ENCODE data around the gene FBXO28. TPM values are rescaled to one million over a fixed set of nuclear protein-coding genes. Genes with fewer than 3 reads are reported as not detected.

The FBXO28 gene
- total and polyA plus RNA-seq, 11 donors, result 5.4 to 24.5 (median 18.9) TPM

DNA sequence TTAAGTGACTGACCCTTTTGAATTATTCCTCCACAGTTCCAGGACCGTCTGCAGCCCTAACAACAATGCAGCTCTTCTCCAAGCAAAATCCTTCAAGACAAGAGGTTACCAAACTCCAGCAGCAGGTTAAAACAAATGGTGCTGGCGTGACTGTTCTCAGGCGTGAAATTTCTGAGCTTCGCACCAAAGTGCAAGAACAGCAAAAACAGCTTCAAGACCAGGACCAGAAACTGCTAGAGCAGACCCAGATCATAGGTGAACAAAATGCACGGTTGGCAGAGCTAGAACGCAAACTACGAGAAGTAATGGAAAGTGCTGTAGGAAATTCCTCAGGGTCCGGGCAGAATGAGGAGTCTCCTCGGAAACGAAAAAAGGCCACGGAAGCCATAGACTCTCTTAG, 43.4 kb downstream of the FBXO28 start:
- H3K4me1 ChIP-seq, result no peaks in the 10 kb centered on the region
- H3K36me3 ChIP-seq, result peaks cover 0 to 88% (median 64%) of the 10 kb centered on the region in 9 donors
- no peak for ATAC-seq
- no peaks in the 10 kb centered on the region for H3K27me3 ChIP-seq
- WGBS, 4 donors, result 91 to 94% (median 93%) methylated on average over 11 of the region's 11 CpGs
- no peak for TF ChIP-seq POLR2A (IDR thresholded peaks at IDR 0.05)
- TF ChIP-seq, protein P1, sequence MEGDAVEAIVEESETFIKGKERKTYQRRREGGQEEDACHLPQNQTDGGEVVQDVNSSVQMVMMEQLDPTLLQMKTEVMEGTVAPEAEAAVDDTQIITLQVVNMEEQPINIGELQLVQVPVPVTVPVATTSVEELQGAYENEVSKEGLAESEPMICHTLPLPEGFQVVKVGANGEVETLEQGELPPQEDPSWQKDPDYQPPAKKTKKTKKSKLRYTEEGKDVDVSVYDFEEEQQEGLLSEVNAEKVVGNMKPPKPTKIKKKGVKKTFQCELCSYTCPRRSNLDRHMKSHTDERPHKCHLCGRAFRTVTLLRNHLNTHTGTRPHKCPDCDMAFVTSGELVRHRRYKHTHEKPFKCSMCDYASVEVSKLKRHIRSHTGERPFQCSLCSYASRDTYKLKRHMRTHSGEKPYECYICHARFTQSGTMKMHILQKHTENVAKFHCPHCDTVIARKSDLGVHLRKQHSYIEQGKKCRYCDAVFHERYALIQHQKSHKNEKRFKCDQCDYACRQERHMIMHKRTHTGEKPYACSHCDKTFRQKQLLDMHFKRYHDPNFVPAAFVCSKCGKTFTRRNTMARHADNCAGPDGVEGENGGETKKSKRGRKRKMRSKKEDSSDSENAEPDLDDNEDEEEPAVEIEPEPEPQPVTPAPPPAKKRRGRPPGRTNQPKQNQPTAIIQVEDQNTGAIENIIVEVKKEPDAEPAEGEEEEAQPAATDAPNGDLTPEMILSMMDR (IDR thresholded peaks at IDR 0.05), result no peak
- no peaks in the 10 kb centered on the region for H3K9me3 ChIP-seq
- intact Hi-C loops (cut with DNase I), result no loop called here
- H3K4me3 ChIP-seq, result no peak overlapping the region
- no peak overlapping the region for H3K27ac ChIP-seq
- no peak for DNase-seq

DNA sequence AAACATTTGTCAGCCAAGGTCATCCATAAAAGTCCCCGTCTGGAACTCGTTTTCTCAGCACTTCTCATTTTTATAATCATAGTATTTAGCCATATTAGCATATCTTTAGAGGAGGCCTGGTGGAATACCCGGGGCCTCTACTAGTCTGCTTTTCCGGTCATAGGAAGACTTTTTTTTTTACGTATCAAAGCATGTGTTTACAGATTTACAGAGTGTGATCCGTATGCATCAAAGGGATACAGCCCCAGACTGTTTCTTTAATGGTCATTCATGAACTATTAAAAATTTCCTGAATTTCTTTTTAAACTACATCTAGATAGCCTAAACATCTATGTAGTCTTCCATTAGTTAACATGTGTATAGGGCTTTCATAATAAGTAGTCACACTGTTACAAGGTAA, 45.6 kb downstream of the FBXO28 start:
- no peak for DNase-seq
- H3K9me3 ChIP-seq, result no peaks in the 10 kb centered on the region
- TF ChIP-seq, protein P1 (IDR thresholded peaks at IDR 0.05), result no peak
- TF ChIP-seq POLR2A (IDR thresholded peaks at IDR 0.05), result no peak
- no peak overlapping the region for H3K4me3 ChIP-seq
- H3K4me1 ChIP-seq, result no peaks in the 10 kb centered on the region
- intact Hi-C loops (cut with DNase I), result no loop called here
- peaks cover 0 to 74% (median 51%) of the 10 kb centered on the region in 9 donors for H3K36me3 ChIP-seq
- no peaks in the 10 kb centered on the region for H3K27me3 ChIP-seq
- WGBS, 4 donors, result 74 to 77% (median 76%) methylated on average over 6 of the region's 6 CpGs
- ATAC-seq, result no peak
- H3K27ac ChIP-seq, result no peak overlapping the region

DNA sequence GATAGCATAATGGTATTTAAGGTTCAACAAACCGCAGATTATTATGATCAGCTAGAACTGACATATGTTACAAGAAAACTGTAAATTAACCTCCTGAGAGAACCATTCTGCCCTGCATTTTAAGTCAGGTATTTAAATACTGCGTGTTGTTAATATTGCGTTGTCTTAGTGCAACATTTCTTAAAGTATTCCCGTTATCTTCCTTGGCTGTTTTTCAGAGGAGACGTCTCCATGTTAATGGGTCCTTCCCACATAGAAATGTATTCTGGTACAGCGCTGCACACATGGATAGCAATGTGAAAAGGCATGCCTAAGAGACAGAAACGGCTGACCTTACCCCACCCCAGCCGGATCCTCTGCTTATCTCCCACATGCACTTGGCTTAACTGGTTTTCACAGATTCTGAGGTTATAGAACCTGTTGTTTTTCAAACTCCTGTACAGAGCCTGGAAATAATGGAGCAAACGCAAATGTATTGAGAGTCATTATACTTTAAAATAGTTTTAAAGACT, 46.3 kb downstream of the FBXO28 start:
- Histone ChIP-seq H3K4me3 (no peak overlapping the region), H3K4me1 (no peaks in the 10 kb centered on the region), H3K9me3 (no peaks in the 10 kb centered on the region), H3K36me3 (peaks cover 0 to 71% (median 51%) of the 10 kb centered on the region in 9 donors), H3K27ac (no peak overlapping the region), H3K27me3 (no peaks in the 10 kb centered on the region)
- 83 to 86% (median 84%) methylated on average over 9 of the region's 9 CpGs for WGBS, 4 donors
- no peak for ATAC-seq
- intact Hi-C loops (cut with DNase I), result no loop called here
- DNase-seq, result no peak
- TF ChIP-seq POLR2A (IDR thresholded peaks at IDR 0.05), result no peak
- TF ChIP-seq, protein P1 (IDR thresholded peaks at IDR 0.05), result no peak

DNA sequence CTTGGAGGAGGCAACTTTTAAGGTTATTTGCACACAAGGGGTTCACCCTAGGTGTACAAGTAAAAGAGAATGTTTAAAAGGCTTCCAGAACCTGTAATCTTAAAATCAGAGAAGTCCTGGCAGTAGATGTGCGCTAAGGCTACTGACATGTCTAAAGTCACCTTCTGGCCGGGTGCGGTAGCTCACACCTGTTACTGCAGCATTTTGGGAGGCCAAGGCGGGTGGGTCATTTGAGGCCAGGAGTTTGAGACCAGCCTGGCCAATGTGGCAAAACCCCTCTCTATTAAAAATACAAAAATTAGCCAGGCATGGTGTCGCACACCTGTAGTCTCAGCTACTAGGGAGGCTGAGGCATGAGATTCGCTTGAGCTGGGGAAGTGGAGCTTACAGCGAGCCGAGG, 48.9 kb downstream of the FBXO28 start:
- no peak for TF ChIP-seq POLR2A (IDR thresholded peaks at IDR 0.05)
- TF ChIP-seq, protein P1 (IDR thresholded peaks at IDR 0.05), result no peak
- Histone ChIP-seq H3K9me3 (no peaks in the 10 kb centered on the region), H3K4me1 (no peaks in the 10 kb centered on the region), H3K27ac (no peak overlapping the region), H3K36me3 (peaks cover 0 to 46% (median 29%) of the 10 kb centered on the region in 9 donors), H3K4me3 (no peak overlapping the region), H3K27me3 (no peaks in the 10 kb centered on the region)
- 94 to 97% (median 96%) methylated on average over 8 of the region's 8 CpGs for WGBS, 4 donors
- intact Hi-C loops (cut with DNase I), result no loop called here
- no peak for DNase-seq
- ATAC-seq, result no peak

All from heart left ventricle (tissue), 16 donors.